ENCODE measurements around the gene NDUFAF7.
A peak's percentile ranks its signal among the peaks of the same experiment; 100 is the strongest.
"Not testable (repeated sequence)": the region's sequence is repeated elsewhere in the genome, so short reads cannot be mapped to it uniquely, and the experiment has no call there.

The NDUFAF7 gene, protein sequence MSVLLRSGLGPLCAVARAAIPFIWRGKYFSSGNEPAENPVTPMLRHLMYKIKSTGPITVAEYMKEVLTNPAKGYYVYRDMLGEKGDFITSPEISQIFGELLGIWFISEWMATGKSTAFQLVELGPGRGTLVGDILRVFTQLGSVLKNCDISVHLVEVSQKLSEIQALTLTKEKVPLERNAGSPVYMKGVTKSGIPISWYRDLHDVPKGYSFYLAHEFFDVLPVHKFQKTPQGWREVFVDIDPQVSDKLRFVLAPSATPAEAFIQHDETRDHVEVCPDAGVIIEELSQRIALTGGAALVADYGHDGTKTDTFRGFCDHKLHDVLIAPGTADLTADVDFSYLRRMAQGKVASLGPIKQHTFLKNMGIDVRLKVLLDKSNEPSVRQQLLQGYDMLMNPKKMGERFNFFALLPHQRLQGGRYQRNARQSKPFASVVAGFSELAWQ

DNA sequence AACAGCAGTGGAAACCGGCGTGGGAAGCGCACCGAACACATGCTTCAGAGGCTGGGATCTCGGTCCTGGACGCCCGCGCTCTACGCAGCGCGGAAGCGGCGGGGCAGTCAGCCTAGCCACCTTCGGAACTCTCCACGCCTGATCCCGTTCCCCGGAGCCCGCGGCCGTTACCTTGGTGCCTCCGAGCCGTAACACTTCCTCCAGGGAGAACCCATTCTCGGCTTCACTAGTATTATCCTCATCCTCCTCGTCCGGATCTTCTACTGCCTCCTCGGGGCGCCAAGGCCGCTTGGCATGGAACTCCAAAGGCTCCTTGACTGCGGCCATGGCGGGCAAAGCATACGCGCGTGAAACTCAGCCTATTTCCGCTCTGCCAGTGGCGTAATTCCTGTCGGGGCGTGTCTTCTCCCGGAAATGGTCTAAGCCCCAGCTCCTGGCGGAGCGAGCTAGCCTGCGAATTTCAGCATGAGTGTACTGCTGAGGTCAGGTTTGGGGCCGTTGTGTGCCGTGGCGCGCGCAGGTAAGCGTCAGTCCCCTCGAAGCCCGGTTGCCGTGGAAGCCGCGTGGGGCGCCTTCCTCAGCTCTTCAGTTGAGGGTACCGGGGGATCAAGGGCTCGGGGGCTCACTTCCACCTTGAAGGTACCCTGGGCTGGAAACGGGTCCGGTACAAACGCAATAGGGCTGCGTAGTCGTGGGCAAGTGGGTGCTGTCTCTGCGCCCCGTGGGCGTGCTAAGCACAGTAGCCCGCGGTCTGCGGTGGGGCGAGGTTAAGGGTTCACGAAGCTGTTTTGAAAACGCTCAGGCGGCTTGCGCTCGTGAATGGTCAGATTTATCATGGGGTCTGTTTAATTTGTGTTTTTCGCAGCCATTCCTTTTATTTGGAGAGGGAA, at the start of gene NDUFAF7, which contains the start of gene CEBPZ:
Gene NDUFAF7, plus strand, starts transcription at position 418 of the 890 bp plus-strand sequence. Its CDS starts 48 bp downstream, at position 466.
Gene CEBPZ, minus strand, starts transcription at position 356 of the 890 bp plus-strand sequence. Its CDS starts 29 bp downstream, at position 327.
- peak; percentile 76 to 83 for DNase-seq (ENCODE audit: low read depth in 2 of 2)

DNA sequence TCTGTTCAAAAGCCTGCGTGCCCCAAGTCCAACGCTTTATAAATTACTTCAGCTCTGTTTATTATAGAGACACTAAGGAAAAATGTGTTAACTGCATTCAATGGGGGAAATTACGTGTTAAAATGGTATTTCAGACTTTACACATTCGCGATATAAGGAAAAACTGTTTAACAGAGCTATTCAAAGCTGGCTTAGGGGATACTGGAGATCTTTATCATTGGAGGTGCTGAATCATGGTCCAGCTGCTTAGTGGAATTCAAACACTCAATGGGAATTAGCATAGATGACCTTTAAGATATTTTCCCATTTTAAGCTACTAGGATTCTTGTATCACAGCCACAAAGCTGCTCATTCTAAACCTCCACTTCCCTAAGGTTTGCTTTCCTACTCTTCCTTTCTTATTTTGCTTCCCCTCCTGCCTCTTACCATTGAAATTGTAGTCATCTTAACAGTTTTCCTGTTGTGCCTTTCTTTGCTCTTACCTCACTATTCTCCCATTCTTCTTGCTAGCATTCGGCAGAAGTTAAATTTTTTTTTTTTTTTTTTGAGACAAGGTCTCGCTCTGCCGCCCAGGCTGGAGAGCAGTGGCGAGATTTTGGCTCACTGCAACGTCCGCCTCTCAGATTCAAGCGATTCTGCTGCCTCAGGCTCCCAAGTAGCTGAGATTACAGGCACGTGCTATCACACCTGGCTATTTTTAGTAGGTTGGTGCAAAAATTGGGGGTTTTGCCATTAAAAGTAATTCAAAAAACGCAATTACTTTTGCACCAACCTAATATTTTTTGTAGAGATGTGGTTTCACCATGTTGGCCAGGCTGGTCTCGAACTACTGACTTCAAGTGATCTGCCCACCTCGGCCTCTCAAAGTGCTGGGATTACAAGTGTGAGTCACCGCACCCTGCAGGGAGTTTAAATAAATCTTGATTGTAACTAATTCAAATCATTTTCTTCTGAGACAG, 49.5 kb upstream of the NDUFAF7 start:
- DNase-seq (ENCODE audit: low read depth in 2 of 2), result no peak

DNA sequence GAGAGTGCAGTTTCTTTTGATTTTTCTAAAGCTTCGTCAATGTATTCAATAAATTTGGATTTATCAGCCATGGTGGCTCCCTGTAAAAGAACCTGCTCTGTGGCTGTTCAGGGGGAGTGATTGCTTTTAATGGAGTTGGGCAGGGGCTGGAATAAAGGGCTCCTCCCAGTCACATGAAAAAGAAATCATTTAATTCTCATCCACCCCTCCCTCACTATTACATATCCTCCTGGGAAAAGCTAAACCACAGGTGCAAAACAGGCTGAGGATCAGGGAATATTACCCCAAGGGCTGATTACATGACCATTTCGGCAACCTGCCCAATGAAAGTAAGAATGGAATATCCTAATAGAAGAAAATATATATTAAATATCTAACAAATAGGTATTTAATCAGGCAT, 42.9 kb upstream of the NDUFAF7 start, which contains the start of gene SULT6B1:
Gene SULT6B1, minus strand, starts transcription at position 101 of the 400 bp plus-strand sequence. Its CDS starts 30 bp downstream, at position 71.
- no peak for DNase-seq (ENCODE audit: low read depth in 2 of 2)

DNA sequence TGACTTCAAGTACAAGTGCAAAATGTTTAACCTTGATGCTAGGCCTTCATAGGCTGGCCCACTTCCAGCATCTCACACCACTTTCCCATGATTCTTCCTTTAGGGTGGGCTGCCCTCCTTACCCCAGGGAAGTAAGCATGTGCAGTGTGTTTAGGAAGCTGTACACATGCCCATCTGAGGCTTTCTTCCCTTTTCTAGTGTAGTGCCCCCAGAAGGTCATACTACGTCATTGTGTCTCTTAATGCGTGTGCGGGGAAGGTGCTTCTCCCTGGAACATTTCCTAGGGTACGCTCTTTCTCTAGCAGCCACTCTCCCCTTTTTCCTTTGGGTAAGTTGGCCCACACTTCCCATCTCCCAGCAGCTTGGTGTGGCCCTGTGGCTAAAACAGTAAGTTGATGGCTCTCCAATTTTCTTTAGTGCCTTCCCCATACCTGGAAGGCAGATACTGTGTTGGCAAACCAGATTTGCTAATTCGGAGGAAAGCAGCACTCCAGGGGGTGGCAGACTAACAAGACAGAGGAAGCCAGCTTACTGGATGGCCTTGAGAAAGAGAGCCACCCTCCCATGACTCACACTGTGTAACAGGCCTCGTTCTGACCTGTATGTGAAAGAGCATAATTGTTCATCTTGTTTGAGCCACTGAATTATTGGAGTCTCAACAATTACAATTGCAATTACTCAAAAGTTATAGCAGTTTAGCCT, 41.9 kb upstream of the NDUFAF7 start:
- DNase-seq (ENCODE audit: low read depth in 2 of 2), result no peak

DNA sequence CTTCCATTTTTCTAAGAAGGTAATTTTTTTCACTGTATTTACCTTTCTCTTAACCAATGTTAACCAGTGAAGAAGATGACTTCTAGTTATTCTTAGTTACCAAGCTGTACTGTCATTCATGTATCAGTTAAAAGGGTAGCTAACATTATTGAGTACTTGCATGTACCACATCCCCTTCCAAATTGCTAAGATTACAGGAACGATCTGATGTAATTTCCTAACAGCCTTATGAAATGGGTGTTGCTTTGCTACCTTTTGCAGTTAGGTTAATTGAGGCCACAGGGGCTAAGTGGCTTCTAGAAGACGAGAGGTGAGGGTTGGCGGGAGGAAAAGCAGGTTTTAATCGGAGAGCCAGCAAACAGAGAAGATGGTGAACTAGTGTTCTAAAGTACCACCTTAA, 41.2 kb upstream of the NDUFAF7 start:
- no peak for DNase-seq (ENCODE audit: low read depth in 2 of 2)

DNA sequence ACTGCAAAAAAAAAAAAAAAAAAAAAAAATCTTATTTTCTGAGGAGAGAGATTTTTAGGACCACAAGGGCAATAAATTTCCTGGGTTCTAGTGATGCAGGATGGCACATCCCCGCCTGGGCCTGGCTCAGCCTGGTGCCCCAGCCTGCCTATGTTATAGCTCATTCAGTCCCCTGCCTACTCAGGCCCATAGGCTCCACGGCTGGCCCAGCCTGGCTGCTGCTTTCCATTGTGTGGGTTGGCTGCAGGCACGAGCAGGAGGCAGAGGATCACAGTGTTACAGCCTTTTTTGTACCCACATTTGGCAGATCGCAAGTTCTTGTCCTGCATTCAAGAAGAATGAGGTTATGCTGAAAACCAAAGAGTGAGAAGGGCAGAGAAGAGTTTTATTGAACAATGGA, 40.2 kb upstream of the NDUFAF7 start:
- DNase-seq (ENCODE audit: low read depth in 2 of 2), result no peak

DNA sequence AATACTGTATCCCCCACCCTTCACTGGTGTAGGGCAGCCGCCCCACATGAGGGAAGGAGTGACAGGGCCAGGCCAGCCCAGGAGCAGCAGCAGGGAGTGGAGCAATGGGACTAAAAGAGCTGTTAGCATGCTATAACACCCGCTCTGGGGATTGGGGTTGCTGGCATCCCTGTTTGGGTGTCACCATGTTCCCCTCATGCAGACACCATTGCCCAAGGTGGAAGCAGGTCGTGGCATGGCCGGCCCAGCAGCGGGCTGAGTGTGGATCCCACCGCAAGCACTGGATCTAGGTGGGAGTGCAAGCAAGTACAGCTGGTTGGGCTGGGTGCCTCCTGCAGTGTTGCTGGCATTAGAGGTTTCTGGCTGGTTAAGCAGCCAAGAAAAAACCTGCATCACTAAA, 39.7 kb upstream of the NDUFAF7 start:
- DNase-seq (ENCODE audit: low read depth in 2 of 2), result no peak

DNA sequence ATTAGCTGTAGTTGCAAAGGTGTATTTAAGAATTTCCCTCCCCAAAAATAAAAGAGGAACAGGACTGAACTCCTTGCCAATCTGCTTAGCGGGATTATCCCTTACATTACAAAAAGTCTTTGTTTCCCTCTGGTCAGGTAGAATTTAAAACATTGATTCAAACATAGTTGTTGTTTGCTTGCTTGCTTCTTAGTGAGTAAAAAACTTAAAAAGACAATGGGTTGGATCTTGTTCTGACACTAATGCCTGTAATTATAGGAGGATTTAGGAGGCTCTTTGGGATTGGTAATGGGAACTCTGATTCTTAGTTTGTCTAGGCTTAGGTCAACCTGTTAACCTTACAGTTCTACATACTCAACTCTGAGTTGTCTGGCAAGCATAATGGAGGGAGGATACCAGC, 38.9 kb upstream of the NDUFAF7 start:
- no peak for DNase-seq (ENCODE audit: low read depth in 2 of 2)

DNA sequence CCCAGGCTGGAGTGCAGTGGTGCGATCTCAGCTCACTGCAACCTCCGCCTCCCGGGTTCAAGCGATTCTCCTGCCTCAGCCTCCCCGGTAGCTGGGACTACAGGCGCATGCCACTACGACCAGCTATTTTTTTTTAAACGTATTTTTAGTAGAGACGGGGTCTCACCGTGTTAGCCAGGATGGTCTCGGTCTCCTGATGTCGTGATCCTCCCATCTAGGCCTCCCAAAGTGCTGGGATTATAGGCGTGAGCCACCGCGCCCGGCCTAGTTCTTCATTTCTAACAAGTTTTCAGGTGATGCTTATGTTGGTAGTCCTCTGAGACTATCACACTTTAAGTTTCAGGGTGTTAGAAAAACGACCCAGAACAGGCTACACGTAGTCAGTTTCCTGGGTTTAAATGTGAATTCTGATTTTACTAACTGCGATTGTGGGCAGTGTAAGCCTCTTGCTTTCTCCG, 35.6 kb upstream of the NDUFAF7 start:
- not testable (repeated sequence) for DNase-seq (ENCODE audit: low read depth in 2 of 2)

DNA sequence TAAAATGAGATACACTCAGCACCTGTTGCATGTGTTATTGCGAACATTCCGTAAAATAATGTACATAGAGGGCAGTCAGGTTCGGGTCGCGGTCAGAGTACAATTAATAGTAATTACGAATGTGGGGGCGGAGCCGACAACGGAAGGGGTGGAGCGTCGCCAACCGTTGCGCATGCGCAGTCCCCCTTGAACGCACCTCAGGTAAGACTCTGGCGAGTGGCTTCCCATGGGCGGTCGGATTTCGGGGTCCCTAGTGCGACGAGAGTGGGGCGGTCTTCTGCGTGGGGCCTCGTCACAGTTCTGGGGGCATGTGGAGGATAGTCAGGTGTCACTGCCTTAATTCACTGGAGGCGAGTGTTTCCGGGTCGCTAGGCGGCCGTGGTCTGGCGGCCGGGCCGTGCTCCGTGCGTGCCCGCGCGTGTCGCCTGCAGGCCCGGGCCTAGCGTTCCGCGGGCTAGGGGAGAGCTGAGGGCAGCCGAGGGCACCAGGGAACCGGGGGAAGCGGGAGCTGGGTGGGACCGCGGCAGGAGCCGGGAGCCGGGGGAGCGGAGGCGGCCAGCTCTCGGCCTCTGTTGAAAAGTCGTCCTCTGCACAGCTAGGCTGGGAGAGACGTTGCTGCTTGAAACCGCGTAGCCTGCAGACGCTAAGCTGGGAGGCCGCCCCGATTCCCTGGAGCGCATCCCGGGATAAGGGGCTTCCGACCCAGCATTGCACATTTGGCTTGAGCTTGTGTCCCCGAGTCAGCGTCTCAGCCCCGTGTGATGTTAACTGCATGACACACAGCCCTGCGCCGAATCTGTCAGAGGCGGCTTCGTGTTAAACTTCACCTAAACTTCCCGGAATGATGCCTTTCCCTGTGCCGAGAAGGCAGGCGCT, 34.9 kb upstream of the NDUFAF7 start, which contains the start of gene CEBPZOS:
Gene CEBPZOS, plus strand, starts transcription at position 177 of the 876 bp plus-strand sequence. CDS start 3,209 bp downstream, outside the sequence.
- DNase-seq (ENCODE audit: low read depth in 2 of 2), result peak; percentile 73 to 77

DNA sequence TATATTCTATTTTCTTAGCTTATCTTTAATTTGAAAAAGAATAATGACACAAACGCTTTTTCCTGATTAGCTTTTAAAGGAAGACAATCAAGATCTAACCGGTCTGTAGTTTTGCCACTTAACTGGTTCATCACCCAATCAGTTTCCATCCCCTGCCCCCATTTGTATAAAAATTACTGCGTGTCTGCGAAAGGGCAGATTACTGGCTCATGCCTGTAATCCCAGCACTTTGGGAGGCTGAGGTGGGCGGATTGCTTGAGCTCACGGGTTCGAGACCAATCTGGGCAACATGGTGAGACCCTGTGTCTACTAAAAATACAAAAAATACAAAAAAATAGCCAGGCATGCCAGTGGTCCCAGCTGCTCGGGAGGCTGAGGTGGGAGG, 32.8 kb upstream of the NDUFAF7 start:
- DNase-seq (ENCODE audit: low read depth in 2 of 2), result no peak

DNA sequence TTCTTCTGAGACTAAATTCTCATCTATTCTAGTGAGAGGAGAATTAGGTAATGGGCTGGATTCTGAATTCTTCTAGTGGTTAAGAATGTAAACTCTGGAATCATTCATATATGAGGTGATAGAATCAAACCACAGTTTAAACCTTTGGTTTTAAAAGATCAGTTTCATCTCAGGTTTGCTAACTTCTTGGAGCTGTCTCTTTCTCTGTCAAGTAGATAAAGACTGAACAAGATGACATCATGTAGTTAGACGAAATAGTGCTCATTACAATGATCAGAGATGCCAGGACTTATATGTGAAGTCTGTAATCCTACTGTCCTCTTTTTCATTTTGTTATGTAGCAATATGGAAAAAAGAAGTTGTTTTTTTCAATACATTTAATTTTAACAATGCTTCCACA, 30.2 kb upstream of the NDUFAF7 start:
- no peak for DNase-seq (ENCODE audit: low read depth in 2 of 2)

DNA sequence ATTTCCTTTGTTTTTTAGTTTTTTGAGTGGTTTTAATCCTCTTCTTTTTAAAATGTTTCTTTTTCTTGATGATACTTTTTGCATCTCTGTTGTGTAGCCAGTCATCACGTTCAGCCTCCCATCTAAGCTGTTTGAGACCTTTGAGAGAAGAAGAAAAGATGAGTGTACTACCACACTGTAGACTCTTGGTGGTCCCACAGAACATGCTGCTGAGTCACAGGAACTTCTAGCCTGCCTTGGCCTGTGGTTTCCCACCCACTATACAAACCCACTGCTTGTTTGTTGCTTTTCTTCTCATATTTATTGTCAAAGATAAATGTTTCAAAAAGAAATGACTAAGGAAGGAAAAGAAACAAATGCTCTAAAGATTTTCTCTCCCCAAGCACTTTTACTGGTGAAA, 29.7 kb upstream of the NDUFAF7 start:
- DNase-seq (ENCODE audit: low read depth in 2 of 2), result peak; percentile 29 to 46

DNA sequence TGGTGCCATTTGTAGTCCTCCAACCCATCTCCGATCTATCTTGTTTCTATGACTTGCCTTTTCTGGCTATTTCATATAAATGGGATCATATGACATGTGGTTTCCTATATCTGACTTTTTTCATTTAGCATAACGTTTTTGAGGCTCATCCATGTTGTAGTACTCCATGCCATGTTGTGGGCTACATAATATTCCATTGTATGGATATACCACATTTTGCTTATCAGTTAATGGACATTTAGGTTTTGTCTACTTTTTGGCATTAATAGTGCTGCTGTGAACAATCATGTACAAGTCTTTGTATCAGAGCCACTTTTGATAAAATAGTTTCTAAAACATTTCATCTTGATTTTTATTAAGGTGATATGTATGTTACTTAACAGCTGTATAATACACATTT, 27.8 kb upstream of the NDUFAF7 start:
- DNase-seq (ENCODE audit: low read depth in 2 of 2), result no peak

DNA sequence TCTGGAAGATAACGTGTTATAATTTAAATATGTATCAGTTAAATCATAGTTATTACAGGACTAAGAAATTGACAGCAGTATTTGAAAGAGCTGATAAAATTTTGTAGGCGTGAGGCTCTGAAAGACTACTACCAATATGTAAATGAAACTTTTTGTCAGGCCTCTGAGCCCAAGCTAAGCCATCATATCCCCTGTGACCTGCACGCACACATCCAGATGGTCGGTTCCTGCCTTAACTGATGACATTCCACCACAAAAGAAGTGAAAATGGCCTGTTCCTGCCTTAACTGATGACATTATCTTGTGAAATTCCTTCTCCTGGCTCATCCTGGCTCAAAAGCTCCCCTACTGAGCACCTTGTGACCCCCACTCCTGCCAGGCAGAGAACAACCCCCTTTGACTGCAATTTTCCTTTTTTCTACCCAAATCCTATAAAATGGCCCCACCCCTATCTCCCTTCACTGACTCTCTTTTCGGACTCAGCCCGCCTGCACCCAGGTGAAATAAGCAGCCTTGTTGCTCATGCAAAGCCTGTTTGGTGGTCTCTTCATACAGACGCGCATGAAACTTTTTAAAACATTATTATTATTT, 26.3 kb upstream of the NDUFAF7 start:
- not testable (repeated sequence) for DNase-seq (ENCODE audit: low read depth in 2 of 2)

DNA sequence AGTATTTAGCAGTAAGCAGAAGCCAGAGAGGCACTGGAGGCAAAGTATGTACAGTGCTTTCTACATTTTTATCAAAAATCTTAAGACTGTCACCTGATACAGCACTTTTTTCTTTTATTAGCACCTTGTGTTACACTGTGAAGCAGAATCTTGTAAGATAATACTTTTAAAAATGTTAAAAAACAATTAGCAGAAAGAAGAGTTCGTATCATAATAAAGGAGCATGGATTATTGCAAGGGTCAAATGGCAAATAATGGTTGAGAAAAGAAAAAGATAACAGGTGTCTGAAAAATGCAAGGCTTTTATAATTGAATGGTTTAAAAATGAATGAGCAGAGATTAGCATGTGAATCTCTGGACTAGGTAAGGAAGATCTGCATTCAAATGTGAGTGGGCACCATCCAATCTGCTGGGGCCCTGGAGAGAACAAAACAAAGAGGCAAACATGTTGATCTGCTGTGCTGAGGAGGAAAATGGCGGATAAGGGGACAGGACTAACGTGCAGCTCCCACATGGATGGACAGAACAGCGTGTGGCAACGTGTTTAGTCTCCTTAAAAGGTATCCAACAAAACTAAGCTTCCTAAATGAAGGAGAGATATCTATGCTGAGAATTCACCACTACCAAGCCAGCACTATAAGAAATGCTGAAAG, 25.6 kb upstream of the NDUFAF7 start:
- no peak for DNase-seq (ENCODE audit: low read depth in 2 of 2)

DNA sequence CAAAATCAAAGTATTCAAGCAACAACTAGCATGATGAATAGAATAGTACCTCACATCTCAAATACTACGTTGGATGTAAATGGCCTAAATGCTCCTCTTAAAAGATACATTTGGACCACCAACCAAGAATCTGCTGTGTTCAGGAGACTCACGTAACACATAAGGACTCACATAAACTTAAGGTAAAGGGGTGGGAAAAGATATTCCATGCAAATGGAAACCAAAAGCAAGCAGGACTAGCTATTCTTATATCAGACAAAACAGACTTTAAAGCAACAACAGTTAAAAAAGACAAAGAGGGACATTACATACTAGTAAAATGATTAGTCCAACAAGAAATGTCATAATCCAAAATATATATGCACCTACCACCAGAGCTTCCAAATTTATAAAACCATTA, 24.7 kb upstream of the NDUFAF7 start:
- DNase-seq (ENCODE audit: low read depth in 2 of 2), result not testable (repeated sequence)

DNA sequence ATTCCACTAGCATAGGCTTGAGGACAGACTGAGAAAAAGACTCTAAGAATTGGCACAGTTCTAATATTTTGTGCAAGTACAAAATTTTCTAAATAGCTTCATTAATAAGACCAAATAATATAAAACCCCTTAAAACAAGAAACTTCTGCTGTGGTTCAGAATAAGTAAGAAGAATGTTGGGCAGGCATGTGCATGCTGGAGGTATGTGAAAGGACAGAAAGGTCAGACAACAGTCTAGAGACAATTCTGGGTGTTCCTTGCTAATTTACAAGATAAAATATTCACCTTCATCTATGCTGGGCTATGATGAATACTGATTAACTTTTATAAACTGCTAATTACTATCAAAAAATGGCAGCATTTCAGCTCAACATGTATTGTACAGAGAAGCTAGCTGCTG, 20.2 kb upstream of the NDUFAF7 start:
- DNase-seq (ENCODE audit: low read depth in 2 of 2), result no peak
